ENCODE measurements around the gene VAMP7. TPM values are rescaled to one million over a fixed set of nuclear protein-coding genes. Genes with fewer than 3 reads are reported as not detected.
A peak's percentile ranks its signal among the peaks of the same experiment; 100 is the strongest.

VAMP7 gene
- total and polyA plus RNA-seq, 2 of the 8 experiments (the other 6 are each of a cell fraction or from before 2014, with no cell fraction given) = 14.2 to 22.1 TPM

DNA sequence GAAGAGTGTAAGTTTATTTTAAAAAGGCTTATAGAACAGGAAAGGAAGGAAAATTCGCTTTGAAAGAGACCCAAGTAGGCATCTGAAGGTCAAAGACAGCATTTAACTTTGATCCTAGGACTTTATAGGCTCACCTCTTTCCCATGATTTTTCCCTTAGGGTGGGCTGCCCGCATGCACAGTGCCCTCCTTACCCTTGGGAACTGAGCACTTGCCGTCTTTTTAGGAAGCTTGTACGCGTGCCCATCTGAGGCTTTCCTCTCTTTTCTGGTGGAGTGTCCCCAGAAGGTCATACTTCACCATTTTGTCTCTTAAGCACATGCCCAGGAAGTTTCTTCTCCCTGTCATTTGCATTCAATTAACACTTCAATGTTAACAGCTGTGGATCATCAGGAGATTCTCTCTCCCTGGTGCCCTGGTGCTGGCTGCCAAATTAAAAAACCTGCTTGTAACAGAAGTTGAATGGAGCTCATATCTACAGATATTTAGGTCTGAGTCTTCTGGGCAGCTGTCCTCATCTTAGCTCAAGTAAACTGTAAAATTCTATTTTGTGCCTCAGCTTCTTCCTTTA lies 78.0 kb downstream of the VAMP7 start:
- Histone ChIP-seq H3K4ac (replicated peaks; ENCODE audit: insufficient read length, low read depth, low read length) (no peak overlapping the region), H2BK12ac (ENCODE audit: low read depth, low read length) (no peak overlapping the region), H2BK120ac (replicated peaks; ENCODE audit: low read depth, low read length) (peak overlapping the region; percentile 83), H3K4me3 (ENCODE audit: extremely low read depth in 1 of 4, insufficient read depth in 2 of 4, low read depth in 3 of 4, low read length in 4 of 4) (peak overlapping the region; percentile 15 to 58 (median 38); a peak in 6 of 8 replicates), H3K14ac (ENCODE audit: insufficient read length) (no peak overlapping the region), H3K18ac (ENCODE audit: extremely low read depth, low read length) (no peak overlapping the region), H2AK5ac (ENCODE audit: low read depth, low read length) (no peak overlapping the region), H3K4me2 (ENCODE audit: insufficient read depth in 1 of 2, low read depth in 2 of 2, low read length in 2 of 2) (peak overlapping the region; percentile 57 to 69), H4K5ac (ENCODE audit: insufficient read length, low read depth, low read length) (no peak overlapping the region), H2AFZ (ENCODE audit: low read length) (no peak overlapping the region), H3K27ac (ENCODE audit: low read depth, low read length) (0 out of 2 replicates have a peak overlapping the region, but pooled peaks have one; percentile 59), H2BK20ac (ENCODE audit: low read length) (no peak overlapping the region), H2BK5ac (ENCODE audit: low read depth, low read length) (peak overlapping the region; percentile 27; the same call in 1 of the 2 replicates), H4K20me1 (replicated peaks in 1 of 2; ENCODE audit: control insufficient read depth in 1 of 2, insufficient read depth in 2 of 2, low read length in 2 of 2) (no peaks in the 10 kb centered on the region), H3K9me3 (ENCODE audit: insufficient read depth in 2 of 2, low read depth in 1 of 2, low read length in 1 of 2) (peaks cover 11 to 34% of the 10 kb centered on the region in 2 experiments), H3K36me3 (ENCODE audit: control insufficient read depth in 2 of 4, insufficient read depth in 4 of 4, low read length in 3 of 4) (no peaks in the 10 kb centered on the region), H4K8ac (ENCODE audit: extremely low read depth, insufficient read depth, low read length) (no peak overlapping the region), H3K4me1 (replicated peaks in 1 of 4; ENCODE audit: control insufficient read depth in 3 of 4, insufficient read depth in 4 of 4, low read length in 3 of 4) (no peaks in the 10 kb centered on the region; a peak in 1 of 7 replicates), H3K9ac (replicated peaks in 1 of 4; ENCODE audit: extremely low read depth in 1 of 4, low read depth in 3 of 4, low read length in 3 of 4) (peak overlapping the region in 2 of 4 experiments; percentile 59 to 67; a peak in 4 of 7 replicates), H3K23me2 (ENCODE audit: low read depth, low read length) (peaks cover 5% of the 10 kb centered on the region; the same call in 1 of the 2 replicates), H4K91ac (replicated peaks; ENCODE audit: insufficient read length, low read length) (no peak overlapping the region), H2BK15ac (ENCODE audit: low read length) (no peak overlapping the region), H3K56ac (replicated peaks; ENCODE audit: insufficient read length, low read depth, low read length) (no peak overlapping the region), H3K23ac (ENCODE audit: insufficient read length) (no peak overlapping the region), H3K27me3 (replicated peaks in 1 of 4; ENCODE audit: control insufficient read depth in 3 of 4, extremely low read depth in 1 of 4, insufficient read depth in 3 of 4, low read length in 3 of 4) (no peaks in the 10 kb centered on the region), H3K79me2 (ENCODE audit: control insufficient read depth in 1 of 2, insufficient read depth in 2 of 2, low read length in 2 of 2) (no peaks in the 10 kb centered on the region), H3K79me1 (ENCODE audit: low read depth, low read length) (no peaks in the 10 kb centered on the region; the same call in 1 of the 2 replicates)
- DNase-seq (ENCODE audit: low read depth in 1 of 2, low spot score in 2 of 2) (no peak), FAIRE-seq (peak; percentile 19)
- POLR2A ChIA-PET (ENCODE audit: partially characterized antibody) = no interaction called here
- 41% methylated on average over 5 of the region's 5 CpGs; no CpG with 5 or more reads in 1 of the 2 experiments for WGBS, 2 experiments (ENCODE audit: extremely low coverage in 1 of 2, insufficient coverage in 1 of 2, insufficient read length in 1 of 2, insufficient replicate concordance in 2 of 2, low coverage in 1 of 2, low lambda C conversion rate in 2 of 2, missing lambda C conversion rate in 1 of 2)
- CTCF ChIA-PET (ENCODE audit: partially characterized antibody) = no interaction called here
- TF ChIP-seq NANOG (IDR thresholded peaks at IDR 0.05; ENCODE audit: insufficient read depth, low read depth, low read length, poor library complexity, severe bottlenecking) = no peak
- TF ChIP-seq CEBPB (IDR thresholded peaks at IDR 0.05; ENCODE audit: low read depth, low read length) = no peak
- no peak for TF ChIP-seq POU5F1 (IDR thresholded peaks at IDR 0.05; ENCODE audit: low read depth, low read length)
- TF ChIP-seq BCL11A (IDR thresholded peaks at IDR 0.05; ENCODE audit: low read depth in 2 of 2, low read length in 2 of 2) = no peak
- TF ChIP-seq JUN (IDR thresholded peaks at IDR 0.05; ENCODE audit: low read depth, low read length) = no peak
- TF ChIP-seq MAX (IDR thresholded peaks at IDR 0.05) = peak; percentile 39; the same call in 1 of the 2 replicates
- TF ChIP-seq GABPA (IDR thresholded peaks at IDR 0.05; ENCODE audit: borderline replicate concordance, insufficient read depth, low read length) = no peak
- no peak for TF ChIP-seq CBX8 (IDR thresholded peaks at IDR 0.05; ENCODE audit: borderline replicate concordance, low read depth, low read length)
- peak; percentile 34 to 61; a peak in 1 of 4 replicates for TF ChIP-seq SIN3A (conservative IDR thresholded peaks at IDR 0.05 in 1 of 2, IDR thresholded peaks at IDR 0.05 in 1 of 2; ENCODE audit: low read depth in 1 of 2, low read length in 2 of 2)
- TF ChIP-seq RFX5 (IDR thresholded peaks at IDR 0.05; ENCODE audit: borderline replicate concordance, low read depth, low read length) = no peak
- no peak for TF ChIP-seq CBX5 (IDR thresholded peaks at IDR 0.05; ENCODE audit: low read depth, low read length)
- no peak for TF ChIP-seq NRF1 (IDR thresholded peaks at IDR 0.05; ENCODE audit: low read depth, low read length)
